ENCODE results near the gene ZNF345.

Gene ZNF345

GRCh38 chr19:36819130-36819630, 31.5 kb upstream of the ZNF345 start:
- DNase-seq (no peak), ATAC-seq (ENCODE audit: insufficient read depth, low read depth) (no peak)
- Histone ChIP-seq H3K4me1 (ENCODE audit: insufficient read depth, low read length) (no peaks in the 10 kb centered on the region), H2AFZ (ENCODE audit: low read depth, low read length) (no peak overlapping the region), H3K27me3 (ENCODE audit: insufficient read depth, low read length, poor library complexity) (no peaks in the 10 kb centered on the region), H3K4me2 (ENCODE audit: insufficient read depth, low read length) (no peak overlapping the region), H3K36me3 (ENCODE audit: insufficient read depth, low read length) (peaks cover 84% of the 10 kb centered on the region), H3K9me3 (ENCODE audit: insufficient read depth, low read length, severe bottlenecking) (peaks cover 89% of the 10 kb centered on the region), H3K9ac (ENCODE audit: low read depth, low read length) (no peak overlapping the region), H3K27ac (ENCODE audit: low read length) (no peak overlapping the region), H3K4me3 (ENCODE audit: low read depth in 1 of 2, low read length in 2 of 2) (no peak overlapping the region), H4K20me1 (ENCODE audit: insufficient read depth, low read length) (no peaks in the 10 kb centered on the region), H3K79me2 (ENCODE audit: insufficient read depth, low read length) (no peaks in the 10 kb centered on the region)
- TF ChIP-seq EZH2 (IDR thresholded peaks at IDR 0.05; ENCODE audit: borderline replicate concordance, low read depth, low read length, severe bottlenecking), result no peak
- TF ChIP-seq CTCF (IDR thresholded peaks at IDR 0.05; ENCODE audit: borderline replicate concordance, extremely low read depth, low read length, poor library complexity, severe bottlenecking), result no peak

GRCh38 chr19:36821758-36822157, 28.9 kb upstream of the ZNF345 start:
- H3K4me2 ChIP-seq (ENCODE audit: insufficient read depth, low read length), result no peak overlapping the region
- peaks cover 86% of the 10 kb centered on the region for H3K36me3 ChIP-seq (ENCODE audit: insufficient read depth, low read length)
- H4K20me1 ChIP-seq (ENCODE audit: insufficient read depth, low read length), result no peaks in the 10 kb centered on the region
- H3K79me2 ChIP-seq (ENCODE audit: insufficient read depth, low read length), result no peaks in the 10 kb centered on the region
- DNase-seq, result no peak
- H3K9ac ChIP-seq (ENCODE audit: low read depth, low read length), result no peak overlapping the region
- no peaks in the 10 kb centered on the region for H3K4me1 ChIP-seq (ENCODE audit: insufficient read depth, low read length)
- no peak overlapping the region for H2AFZ ChIP-seq (ENCODE audit: low read depth, low read length)
- no peak overlapping the region; a peak in 1 of 4 replicates for H3K4me3 ChIP-seq (ENCODE audit: low read depth in 1 of 2, low read length in 2 of 2)
- no peak for ATAC-seq (ENCODE audit: insufficient read depth, low read depth)
- H3K27ac ChIP-seq (ENCODE audit: low read length), result no peak overlapping the region
- H3K9me3 ChIP-seq (ENCODE audit: insufficient read depth, low read length, severe bottlenecking), result peaks cover 80% of the 10 kb centered on the region
- no peaks in the 10 kb centered on the region for H3K27me3 ChIP-seq (ENCODE audit: insufficient read depth, low read length, poor library complexity)
- TF ChIP-seq CTCF (IDR thresholded peaks at IDR 0.05; ENCODE audit: borderline replicate concordance, extremely low read depth, low read length, poor library complexity, severe bottlenecking) (no peak), EZH2 (IDR thresholded peaks at IDR 0.05; ENCODE audit: borderline replicate concordance, low read depth, low read length, severe bottlenecking) (no peak)

- H3K9ac ChIP-seq (ENCODE audit: low read depth, low read length), result no peak overlapping the region
- H3K27me3 ChIP-seq (ENCODE audit: insufficient read depth, low read length, poor library complexity), result no peaks in the 10 kb centered on the region
- no peak overlapping the region for H3K27ac ChIP-seq (ENCODE audit: low read length)
- H3K79me2 ChIP-seq (ENCODE audit: insufficient read depth, low read length), result peaks cover 70% of the 10 kb centered on the region
- no peak overlapping the region for H3K4me3 ChIP-seq (ENCODE audit: low read depth in 1 of 2, low read length in 2 of 2)
- no peak overlapping the region for H3K4me2 ChIP-seq (ENCODE audit: insufficient read depth, low read length)
- TF ChIP-seq CTCF (IDR thresholded peaks at IDR 0.05; ENCODE audit: borderline replicate concordance, extremely low read depth, low read length, poor library complexity, severe bottlenecking), result no peak
- no peak for TF ChIP-seq EZH2 (IDR thresholded peaks at IDR 0.05; ENCODE audit: borderline replicate concordance, low read depth, low read length, severe bottlenecking)
- H3K9me3 ChIP-seq (ENCODE audit: insufficient read depth, low read length, severe bottlenecking), result peaks cover 68% of the 10 kb centered on the region
- H3K36me3 ChIP-seq (ENCODE audit: insufficient read depth, low read length), result peaks cover 68% of the 10 kb centered on the region
- H3K4me1 ChIP-seq (ENCODE audit: insufficient read depth, low read length), result peaks cover 15% of the 10 kb centered on the region
- no peaks in the 10 kb centered on the region for H4K20me1 ChIP-seq (ENCODE audit: insufficient read depth, low read length)
- DNase-seq (no peak), ATAC-seq (ENCODE audit: insufficient read depth, low read depth) (no peak)
- H2AFZ ChIP-seq (ENCODE audit: low read depth, low read length), result no peak overlapping the region
Measured at GRCh38 chr19:36833430-36833829, 17.2 kb upstream of the ZNF345 start.
